Keratinocyte (primary cell): ENCODE measurements around the gene INSIG1. TPM values are rescaled to one million over a fixed set of nuclear protein-coding genes. Genes with fewer than 3 reads are reported as not detected.

Experiments
- DNase-seq: peaks from one replicate; pipeline ENCODE4 v3.0.0-alpha.2; 2011; ENCODE audit warnings: low read depth, missing footprints, low spot score
- FAIRE-seq: peaks from 2 replicates; lab custom pipeline; 2011; peaks lifted over from hg19 to GRCh38; lab: Jason Lieb, UNC
- H2AFZ ChIP-seq: 2 replicates; pipeline ENCODE4 v1.6.0; 2012; ENCODE audit warnings: low read length, control low read depth, inconsistent platforms; ENCODE audit not compliant: control insufficient read depth
- H3K27ac ChIP-seq: 2 replicates; pipeline ENCODE4 v1.5.1; 2011; ENCODE audit warnings: low read length; ENCODE audit not compliant: control insufficient read depth, insufficient read depth
- H3K27me3 ChIP-seq: 3 replicates; pipeline ENCODE4 v1.6.0; 2011; ENCODE audit warnings: low read length; ENCODE audit not compliant: control insufficient read depth, insufficient read depth; ENCODE audit errors: extremely low read depth
- H3K36me3 ChIP-seq, 2 experiments: 2 replicates in 1 of 2; 3 replicates in 1 of 2; pipeline ENCODE4 v1.5.1; 2011; ENCODE audit warnings: low read length in 2 of 2, mild to moderate bottlenecking in 1 of 2; ENCODE audit not compliant: control insufficient read depth in 2 of 2, insufficient read depth in 2 of 2; ENCODE audit errors: extremely low read depth in 1 of 2
- H3K4me1 ChIP-seq: 3 replicates; pipeline ENCODE4 v1.5.1; 2011; ENCODE audit warnings: low read length; ENCODE audit not compliant: control insufficient read depth, insufficient read depth; ENCODE audit errors: extremely low read depth
- H3K4me2 ChIP-seq: 3 replicates; pipeline ENCODE4 v1.6.0; 2011; ENCODE audit warnings: low read depth, low read length; ENCODE audit not compliant: control insufficient read depth, insufficient read depth; ENCODE audit errors: extremely low read depth
- H3K4me3 ChIP-seq, 3 experiments: fragments of 200-600 bp in 1 of 3; sonication (generic) in 1 of 3; 2 replicates in 2 of 3; 3 replicates in 1 of 3; pipeline ENCODE4 v1.5.1; 2011 to 2016; ENCODE audit warnings: low read length in 3 of 3, mild to moderate bottlenecking in 3 of 3, control low read depth in 2 of 3, inconsistent platforms in 1 of 3, low read depth in 1 of 3, mixed read lengths in 1 of 3, mixed run types in 1 of 3, moderate library complexity in 1 of 3; ENCODE audit not compliant: control insufficient read depth in 2 of 3, insufficient read depth in 2 of 3; ENCODE audit errors: extremely low read depth in 1 of 3
- H3K79me2 ChIP-seq: 2 replicates; pipeline ENCODE4 v1.6.0; 2012; ENCODE audit warnings: low read length; ENCODE audit not compliant: control insufficient read depth, insufficient read depth
- H3K9ac ChIP-seq: 3 replicates; pipeline ENCODE4 v1.6.0; 2011; ENCODE audit warnings: low read length; ENCODE audit not compliant: control insufficient read depth, insufficient read depth; ENCODE audit errors: extremely low read depth
- H3K9me1 ChIP-seq: 3 replicates; pipeline ENCODE4 v1.6.0; 2011; ENCODE audit warnings: low read length; ENCODE audit not compliant: control insufficient read depth, insufficient read depth; ENCODE audit errors: extremely low read depth
- H3K9me3 ChIP-seq: 2 replicates; pipeline ENCODE4 v1.5.1; 2012; ENCODE audit warnings: low read depth, low read length; ENCODE audit not compliant: control insufficient read depth
- H4K20me1 ChIP-seq: 3 replicates; pipeline ENCODE4 v1.6.0; 2011; ENCODE audit warnings: low read length; ENCODE audit not compliant: control insufficient read depth, insufficient read depth; ENCODE audit errors: extremely low read depth
- CTCF ChIP-seq, 3 experiments: IDR thresholded peaks in 1 of 3; conservative IDR thresholded peaks in 1 of 3; optimal IDR thresholded peaks in 1 of 3; 2 replicates in 2 of 3; 3 replicates in 1 of 3; pipeline versions ENCODE3 to v1.5.1; 2011; ENCODE audit warnings: low read length in 3 of 3, mild to moderate bottlenecking in 3 of 3, moderate library complexity in 2 of 3, control low read depth in 1 of 3, inconsistent platforms in 1 of 3; ENCODE audit not compliant: insufficient read depth in 2 of 3; ENCODE audit errors: extremely low read depth in 1 of 3
- EZH2 ChIP-seq: IDR thresholded peaks from one replicate; pipeline ENCODE4 v1.6.1; 2012; ENCODE audit warnings: inconsistent platforms, mild to moderate bottlenecking, low read length, moderate library complexity
- dilution Hi-C: fragments of 300-500 bp; cut with MboI; formaldehyde crosslinking; loops from one replicate; pipeline ENCODE4 v1.7.0; 2020; ENCODE audit warnings: low sequenced_read_pairs; ENCODE audit not compliant: extremely low pct_ligation_motif_present
- polyA plus RNA-seq, 5 experiments: library from polyadenylated mRNA; depleted of rRNA in 3 of 5; stranded (reverse) in 3 of 5; stranded (forward) in 1 of 5; unstranded in 1 of 5; fragments of >200 nt; gene quantifications; 1 replicate in 1 of 5; 2 replicates in 3 of 5; 3 replicates in 1 of 5; pipeline versions ENCODE4 v1.2.1 to v1.2.3, GENCODE V29; 2011 to 2012; ENCODE audit warnings: missing spikeins in 2 of 5, low read depth in 1 of 5, low replicate concordance in 1 of 5

Gene INSIG1
- polyA plus RNA-seq, 1 donor (not counting 4 experiments of a cell fraction or from before 2014, with no cell fraction given) = 104 TPM

- no peak overlapping the region for H2AFZ ChIP-seq
- no peaks in the 10 kb centered on the region for H4K20me1 ChIP-seq
- H3K9me1 ChIP-seq = no peaks in the 10 kb centered on the region
- H3K4me3 ChIP-seq = no peak overlapping the region
- dilution Hi-C loops = no loop called here
- H3K9me3 ChIP-seq = no peaks in the 10 kb centered on the region
- DNase-seq (no peak), FAIRE-seq (no peak)
- H3K4me1 ChIP-seq = no peaks in the 10 kb centered on the region
- no peaks in the 10 kb centered on the region for H3K79me2 ChIP-seq
- no peak overlapping the region for H3K9ac ChIP-seq
- H3K4me2 ChIP-seq = no peak overlapping the region
- H3K27me3 ChIP-seq = peaks cover 4% of the 10 kb centered on the region
- no peak overlapping the region for H3K27ac ChIP-seq
- TF ChIP-seq CTCF (optimal IDR thresholded peaks at IDR 0.05 in 1 of 3, IDR thresholded peaks at IDR 0.05 in 1 of 3, conservative IDR thresholded peaks at IDR 0.05 in 1 of 3; ENCODE audit: extremely low read depth in 1 of 3, insufficient read depth in 2 of 3, low read length in 3 of 3) (no peak), EZH2 (no peak)
- no peaks in the 10 kb centered on the region for H3K36me3 ChIP-seq
Observed at GRCh38 chr7:155285833-155286232, 11.8 kb upstream of the INSIG1 start.

GRCh38 chr7:155286686-155287085 lies 11.0 kb upstream of the INSIG1 start:
- no peak for FAIRE-seq
- Histone ChIP-seq H3K4me3 (no peak overlapping the region), H3K79me2 (no peaks in the 10 kb centered on the region), H3K9me1 (no peaks in the 10 kb centered on the region), H3K36me3 (no peaks in the 10 kb centered on the region), H2AFZ (no peak overlapping the region), H3K27me3 (peaks cover 4% of the 10 kb centered on the region), H3K9me3 (no peaks in the 10 kb centered on the region), H3K9ac (no peak overlapping the region), H3K27ac (no peak overlapping the region), H3K4me2 (no peak overlapping the region), H4K20me1 (no peaks in the 10 kb centered on the region), H3K4me1 (no peaks in the 10 kb centered on the region)
- no peak for DNase-seq
- dilution Hi-C loops = no loop called here
- no peak for TF ChIP-seq EZH2
- no peak for TF ChIP-seq CTCF (optimal IDR thresholded peaks at IDR 0.05 in 1 of 3, IDR thresholded peaks at IDR 0.05 in 1 of 3, conservative IDR thresholded peaks at IDR 0.05 in 1 of 3; ENCODE audit: extremely low read depth in 1 of 3, insufficient read depth in 2 of 3, low read length in 3 of 3)
